GM12874 (cell line): ENCODE measurements around the gene ZNF264.

ENCODE experiments used
- TF ChIP-seq, protein P1 (sequence below): IDR thresholded peaks from 2 replicates; pipeline ENCODE4 v1.5.1; 2011; ENCODE audit warnings: low read depth, mild to moderate bottlenecking, control low read depth, low read length, moderate library complexity; ENCODE audit not compliant: insufficient read depth

ZNF264 gene

DNA sequence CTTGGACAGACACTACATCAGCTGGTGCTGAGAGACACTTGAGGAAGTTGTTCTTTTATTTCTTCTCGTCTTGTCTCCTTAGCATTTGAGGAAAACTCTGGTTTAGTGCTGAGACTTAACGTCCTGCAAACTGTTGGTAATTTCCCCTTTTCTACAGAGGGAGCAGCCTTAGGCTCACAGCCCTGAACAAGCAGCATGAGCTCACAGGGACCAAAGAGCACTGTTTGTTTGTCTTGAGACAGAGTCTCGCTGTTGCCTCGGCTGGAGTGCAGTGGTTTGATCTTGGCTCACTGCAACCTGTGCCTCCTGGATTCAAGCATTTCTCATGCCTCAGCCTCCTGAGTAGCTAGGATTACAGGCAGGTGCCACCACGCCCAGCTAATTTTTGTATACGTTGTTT, 54.7 kb downstream of the ZNF264 start:
- TF ChIP-seq, protein P1, sequence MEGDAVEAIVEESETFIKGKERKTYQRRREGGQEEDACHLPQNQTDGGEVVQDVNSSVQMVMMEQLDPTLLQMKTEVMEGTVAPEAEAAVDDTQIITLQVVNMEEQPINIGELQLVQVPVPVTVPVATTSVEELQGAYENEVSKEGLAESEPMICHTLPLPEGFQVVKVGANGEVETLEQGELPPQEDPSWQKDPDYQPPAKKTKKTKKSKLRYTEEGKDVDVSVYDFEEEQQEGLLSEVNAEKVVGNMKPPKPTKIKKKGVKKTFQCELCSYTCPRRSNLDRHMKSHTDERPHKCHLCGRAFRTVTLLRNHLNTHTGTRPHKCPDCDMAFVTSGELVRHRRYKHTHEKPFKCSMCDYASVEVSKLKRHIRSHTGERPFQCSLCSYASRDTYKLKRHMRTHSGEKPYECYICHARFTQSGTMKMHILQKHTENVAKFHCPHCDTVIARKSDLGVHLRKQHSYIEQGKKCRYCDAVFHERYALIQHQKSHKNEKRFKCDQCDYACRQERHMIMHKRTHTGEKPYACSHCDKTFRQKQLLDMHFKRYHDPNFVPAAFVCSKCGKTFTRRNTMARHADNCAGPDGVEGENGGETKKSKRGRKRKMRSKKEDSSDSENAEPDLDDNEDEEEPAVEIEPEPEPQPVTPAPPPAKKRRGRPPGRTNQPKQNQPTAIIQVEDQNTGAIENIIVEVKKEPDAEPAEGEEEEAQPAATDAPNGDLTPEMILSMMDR = no peak

DNA sequence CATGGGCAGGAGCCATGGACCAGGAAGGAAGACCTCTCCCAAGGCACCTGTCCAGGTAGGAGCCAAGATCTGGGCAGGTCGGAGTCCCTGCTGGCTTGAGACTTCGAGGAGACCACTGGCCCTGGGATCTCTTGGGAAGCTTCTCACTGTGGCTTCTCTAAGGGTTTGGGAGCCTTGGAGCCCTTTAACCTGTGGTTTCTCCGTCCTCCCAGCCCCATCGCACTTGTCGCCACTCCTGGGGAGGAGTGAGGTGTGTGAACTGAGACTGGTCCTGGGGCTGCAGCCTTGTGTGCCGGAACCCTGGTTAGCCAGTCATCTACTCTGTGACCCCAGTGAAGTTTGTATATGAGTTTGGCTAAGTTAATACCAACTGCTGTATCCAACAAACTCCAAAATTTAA, 57.3 kb downstream of the ZNF264 start:
- TF ChIP-seq, protein P1 = no peak

DNA sequence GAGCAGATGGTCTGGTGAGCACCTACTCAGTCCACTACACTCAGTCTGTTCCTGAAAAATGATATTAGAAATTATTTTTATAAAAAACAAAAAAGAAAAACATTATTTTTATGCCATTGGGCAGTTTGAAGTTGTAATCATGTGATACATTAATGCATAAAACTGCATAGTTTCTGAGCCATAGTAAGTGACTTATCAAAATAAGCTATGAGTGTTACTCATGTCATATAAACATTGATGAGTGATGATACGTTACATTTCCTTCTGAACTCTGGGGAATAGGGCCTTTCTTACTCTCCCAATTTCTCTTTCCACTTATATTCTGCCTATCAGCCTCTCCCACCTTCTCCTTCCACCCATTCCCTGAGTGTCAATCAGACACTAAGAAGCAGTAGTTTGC, 58.0 kb downstream of the ZNF264 start:
- TF ChIP-seq, protein P1 = no peak

DNA sequence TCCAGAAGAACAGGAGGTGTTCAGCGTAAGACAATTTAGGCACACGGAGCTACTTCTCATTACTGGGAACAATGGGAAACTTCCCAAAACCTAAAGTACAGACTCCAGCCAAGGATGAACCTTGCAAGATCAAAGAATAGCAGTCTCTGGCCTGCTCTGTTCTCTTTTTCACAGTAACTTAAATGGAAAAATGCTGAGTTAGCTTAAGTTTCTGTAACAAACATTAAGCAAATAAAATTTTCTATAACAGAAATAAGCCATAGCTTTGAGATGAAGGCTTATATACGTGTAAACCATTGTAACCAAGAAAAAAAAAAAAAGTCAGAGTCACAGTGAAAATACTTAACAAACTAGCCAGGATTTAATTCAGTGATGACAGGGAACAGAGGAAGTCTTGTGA, 70.7 kb downstream of the ZNF264 start:
- TF ChIP-seq, protein P1 = no peak

DNA sequence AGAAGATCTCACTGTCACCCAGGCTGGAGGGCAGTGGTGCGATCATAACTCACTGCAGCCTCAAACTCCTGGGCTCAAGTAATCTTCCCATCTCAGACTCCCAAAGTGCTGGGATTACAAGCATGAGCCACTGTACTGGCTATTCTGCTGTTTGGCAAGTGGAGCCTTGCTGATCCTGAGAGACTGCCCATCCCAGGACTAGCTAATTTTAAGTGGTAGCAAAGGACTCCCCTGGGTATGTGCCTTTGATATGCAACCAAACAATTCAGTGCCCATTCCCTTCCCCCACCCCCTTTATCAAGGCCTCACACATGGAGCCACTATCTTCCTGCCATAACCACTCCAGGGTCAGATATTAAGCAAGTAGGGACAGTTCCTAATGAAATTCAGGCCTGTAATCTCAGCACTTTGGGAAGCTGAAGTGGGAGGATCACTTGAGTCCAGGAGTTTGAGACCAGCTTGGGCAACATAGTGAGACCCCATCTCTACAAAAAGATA, 72.0 kb downstream of the ZNF264 start:
- TF ChIP-seq, protein P1 = no peak

DNA sequence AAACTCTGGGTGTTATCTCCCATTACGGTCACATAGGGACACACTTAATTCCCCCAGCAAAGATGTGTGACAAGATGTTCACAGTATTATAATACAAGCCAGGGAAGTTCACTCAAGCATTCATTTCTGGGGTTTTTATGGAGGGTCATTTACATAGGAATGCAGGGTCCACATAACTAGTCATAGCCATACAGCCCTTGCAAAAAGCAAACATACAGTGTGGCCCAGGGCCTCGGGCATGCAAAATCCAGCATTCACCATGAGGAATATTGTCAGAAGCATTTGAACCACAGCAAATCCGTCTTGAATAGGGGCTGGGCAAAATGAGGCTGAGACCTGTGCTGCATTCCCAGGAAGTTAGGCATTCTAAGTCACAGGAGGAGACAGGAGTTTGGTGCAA, 76.0 kb downstream of the ZNF264 start:
- TF ChIP-seq, protein P1 = no peak

DNA sequence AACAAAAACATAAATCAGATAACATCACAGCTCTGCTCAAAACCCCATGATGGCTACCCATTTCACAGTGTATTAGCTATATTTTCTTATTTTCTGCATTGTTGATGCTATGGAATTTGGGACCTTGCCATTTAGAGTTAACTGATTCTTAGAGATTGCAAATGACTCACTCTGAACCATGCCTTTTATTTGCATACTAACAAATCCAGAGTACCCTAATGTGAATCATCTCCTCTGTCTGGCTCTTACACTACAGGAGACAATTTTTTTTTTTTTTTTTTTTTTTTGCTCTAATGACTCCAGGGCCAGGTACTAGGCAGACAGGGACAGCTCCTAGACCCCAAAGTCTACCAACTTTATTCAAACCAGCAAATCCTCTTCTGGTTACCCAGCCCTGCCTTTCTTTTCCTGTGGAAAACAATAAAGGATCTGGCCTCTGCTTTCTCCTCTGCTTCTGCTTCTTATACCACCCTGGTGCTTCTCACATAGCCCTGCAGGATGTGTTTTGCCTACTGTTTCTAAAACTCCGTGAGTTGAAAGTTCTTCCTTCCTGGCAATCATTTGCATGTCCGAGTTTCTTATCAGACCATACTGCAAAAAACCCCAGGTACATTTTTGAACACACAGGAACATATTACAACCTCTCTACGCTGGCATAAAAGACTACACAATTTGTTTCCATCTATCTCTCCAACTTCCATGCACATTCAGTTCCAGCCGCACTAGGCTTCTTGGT, 78.4 kb downstream of the ZNF264 start:
- TF ChIP-seq, protein P1 = no peak
